Naive B cell (primary cell): ENCODE results near the gene CHCHD6. TPM values are rescaled to one million over a fixed set of nuclear protein-coding genes. Genes with fewer than 3 reads are reported as not detected.

Source experiments
- ATAC-seq, 2 donors: fragments of 150-1000 bp; cut with Tn5 transposase; 2 replicates each; pipeline ENCODE4 v1.10.0; 2021; ENCODE audit warnings: low read depth in 2 of 2, mild to moderate bottlenecking in 2 of 2, moderate library complexity in 2 of 2
- DNase-seq: peaks from one replicate; pipeline ENCODE4 v3.0.0; 2022
- H3K27ac Mint-ChIP-seq, 6 donors: one replicate each; pipeline ENCODE4 v1.8.0; 2020 to 2022; ENCODE audit warnings: mild to moderate bottlenecking in 6 of 6, mixed read lengths in 6 of 6, moderate library complexity in 5 of 6, inconsistent platforms in 2 of 6
- H3K27me3 Mint-ChIP-seq, 3 donors: one replicate each; pipeline ENCODE4 v1.8.0; 2021 to 2022; ENCODE audit warnings: mixed read lengths in 3 of 3, mild to moderate bottlenecking in 1 of 3
- H3K36me3 Mint-ChIP-seq, 2 donors: one replicate each; pipeline ENCODE4 v1.8.0; 2020 to 2022; ENCODE audit warnings: mixed read lengths in 2 of 2, inconsistent platforms in 1 of 2, mild to moderate bottlenecking in 1 of 2
- H3K4me1 Mint-ChIP-seq, 3 donors: one replicate each; pipeline ENCODE4 v1.8.0; 2020 to 2022; ENCODE audit warnings: mixed read lengths in 3 of 3, inconsistent platforms in 1 of 3, mild to moderate bottlenecking in 1 of 3, moderate library complexity in 1 of 3
- H3K4me3 Mint-ChIP-seq, 8 donors: one replicate each; pipeline ENCODE4 v1.8.0; 2020 to 2022; ENCODE audit warnings: mild to moderate bottlenecking in 8 of 8, mixed read lengths in 8 of 8, moderate library complexity in 8 of 8, inconsistent platforms in 2 of 8
- H3K9me3 Mint-ChIP-seq, 7 donors: one replicate each; pipeline ENCODE4 v1.8.0; 2020 to 2022; ENCODE audit warnings: mixed read lengths in 7 of 7, mild to moderate bottlenecking in 5 of 7, inconsistent platforms in 2 of 7, moderate library complexity in 1 of 7
- polyA plus RNA-seq, 6 donors: library from polyadenylated mRNA; unstranded; fragments of 300-500 nt; fragmentation: Illumina TruSeq; gene quantifications; one replicate each; pipeline ENCODE4 v1.2.3, GENCODE V29; 2021; ENCODE audit warnings: low read depth in 6 of 6

CHCHD6 gene
- polyA plus RNA-seq, 6 donors from 2014 or later = 8.7 to 16.3 (median 11.1) TPM

GRCh38 chr3:126817781-126818180 lies 113.7 kb downstream of the CHCHD6 start:
- Mint-ChIP-seq H3K27ac (peak overlapping the region in 1 of 6 donors; percentile 84), H3K4me1 (peaks cover 0 to 6% (median 5%) of the 10 kb centered on the region in 3 donors), H3K27me3 (no peaks in the 10 kb centered on the region), H3K4me3 (no peak overlapping the region), H3K36me3 (peaks cover 6 to 7% of the 10 kb centered on the region in 2 donors), H3K9me3 (peaks cover 0 to 10% (median 4%) of the 10 kb centered on the region in 7 donors)
- no peak for DNase-seq
- no peak for ATAC-seq

DNA sequence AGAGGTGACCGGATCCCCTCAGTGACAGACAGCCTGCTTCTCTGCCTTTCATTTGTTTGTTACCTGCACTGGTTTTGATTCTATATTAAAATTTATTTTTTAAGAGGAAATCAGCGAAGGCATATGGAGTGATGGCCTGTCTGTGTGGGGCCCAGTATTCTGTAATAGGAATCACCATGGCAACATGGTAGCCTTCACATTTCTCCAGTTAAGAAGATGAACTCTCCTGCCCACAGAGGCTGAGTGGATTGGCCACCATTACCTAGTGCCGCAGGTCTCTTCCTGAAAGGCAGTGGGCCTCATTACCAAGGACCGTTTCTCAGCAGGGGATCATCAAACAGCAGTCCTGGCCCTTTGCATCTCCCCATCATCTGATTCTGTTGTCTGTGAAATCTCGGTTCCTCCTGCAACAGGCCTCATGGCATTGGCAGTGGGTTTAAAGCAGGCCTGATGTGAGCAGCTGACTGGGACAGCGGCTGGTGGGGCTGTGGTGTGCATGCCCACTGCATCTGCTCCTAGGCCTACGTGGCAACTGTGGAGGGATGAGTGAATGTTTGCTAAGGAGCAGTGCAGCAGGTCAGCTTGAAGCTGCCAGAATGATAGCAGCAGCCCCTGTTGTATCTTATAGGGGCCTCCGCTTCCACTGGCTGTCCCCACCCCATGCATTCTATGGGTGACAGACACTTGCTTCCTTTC lies 114.5 kb downstream of the CHCHD6 start:
- Mint-ChIP-seq H3K4me1 (peaks cover 0 to 6% (median 5%) of the 10 kb centered on the region in 3 donors), H3K4me3 (no peak overlapping the region), H3K36me3 (peaks cover 6 to 7% of the 10 kb centered on the region in 2 donors), H3K9me3 (peaks cover 0 to 10% (median 4%) of the 10 kb centered on the region in 7 donors), H3K27me3 (no peaks in the 10 kb centered on the region), H3K27ac (peak overlapping the region in 1 of 6 donors; percentile 84)
- ATAC-seq (no peak), DNase-seq (no peak)

DNA sequence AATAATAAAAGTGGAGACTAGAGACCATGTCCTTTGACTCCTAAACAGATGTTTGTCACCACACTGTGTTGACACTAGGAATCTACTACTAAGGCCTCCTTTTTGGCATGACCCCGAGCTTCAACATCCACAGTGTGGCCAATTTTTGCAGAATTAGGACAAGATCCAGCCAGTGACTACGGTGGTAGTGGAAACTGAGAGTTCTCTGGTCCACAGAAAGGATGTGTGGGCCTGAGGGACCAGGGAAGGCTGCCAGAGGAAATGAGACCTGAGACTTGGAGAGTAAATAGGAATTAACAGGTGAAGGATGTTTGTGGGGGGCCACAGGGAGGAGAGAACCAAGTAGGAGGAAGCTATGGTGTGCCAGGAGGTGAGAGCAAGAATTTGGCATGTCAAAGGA lies 122.7 kb downstream of the CHCHD6 start:
- Mint-ChIP-seq H3K27ac (no peak overlapping the region), H3K4me3 (no peak overlapping the region), H3K36me3 (peaks cover 4% of the 10 kb centered on the region in 2 donors), H3K9me3 (peaks cover 0 to 6% (median under 1%) of the 10 kb centered on the region in 7 donors), H3K27me3 (no peaks in the 10 kb centered on the region), H3K4me1 (peaks cover 9 to 13% (median 11%) of the 10 kb centered on the region in 3 donors)
- DNase-seq (no peak), ATAC-seq (no peak)

DNA sequence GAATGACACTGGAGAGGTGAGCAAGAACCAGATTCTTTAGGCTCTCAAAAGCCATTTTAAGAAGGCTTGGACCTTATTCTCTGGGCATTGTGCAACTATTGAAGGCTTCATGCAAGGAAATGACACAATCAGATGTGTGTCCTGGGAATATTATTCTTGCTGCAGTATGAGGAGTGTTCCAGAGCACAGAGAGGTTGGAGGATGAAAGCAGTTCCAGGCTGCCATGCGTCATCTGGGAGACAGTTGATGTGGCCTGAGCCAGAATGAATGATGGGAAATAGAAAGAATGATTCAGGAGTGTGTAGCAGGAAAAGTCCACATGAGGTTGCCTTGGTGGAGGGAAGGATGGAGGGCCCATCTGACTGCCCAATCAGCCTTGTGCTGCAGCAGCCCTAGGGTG lies 123.1 kb downstream of the CHCHD6 start:
- ATAC-seq = no peak
- Mint-ChIP-seq H3K27me3 (no peaks in the 10 kb centered on the region), H3K27ac (no peak overlapping the region), H3K36me3 (no peaks in the 10 kb centered on the region), H3K4me1 (peaks cover 9 to 12% (median 11%) of the 10 kb centered on the region in 3 donors), H3K9me3 (peaks cover 0 to 2% (median 0%) of the 10 kb centered on the region in 7 donors), H3K4me3 (no peak overlapping the region)
- DNase-seq = no peak

DNA sequence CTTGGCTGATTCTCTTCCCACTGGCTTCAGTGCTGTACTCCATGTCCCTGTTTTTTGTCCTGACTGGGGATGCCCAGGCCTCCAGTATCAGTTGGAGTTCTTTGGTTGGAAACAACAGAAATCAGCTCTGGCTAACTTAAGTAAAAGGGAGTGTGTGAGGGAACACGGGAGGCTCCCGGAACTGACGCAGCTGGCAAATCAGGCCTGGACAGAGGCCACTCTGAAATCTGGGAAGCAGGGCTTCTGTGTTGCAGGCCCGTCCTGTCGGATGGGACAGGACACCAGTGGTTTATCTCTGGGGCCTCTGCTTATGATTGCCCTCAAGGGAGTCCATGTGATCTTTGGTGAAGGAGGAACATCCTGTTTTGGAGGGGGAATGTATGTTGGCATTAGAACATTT lies 124.3 kb downstream of the CHCHD6 start:
- Mint-ChIP-seq H3K9me3 (no peaks in the 10 kb centered on the region), H3K27me3 (no peaks in the 10 kb centered on the region), H3K27ac (peak overlapping the region in 1 of 6 donors; percentile 27), H3K4me3 (no peak overlapping the region), H3K4me1 (peaks cover 9 to 12% (median 11%) of the 10 kb centered on the region in 3 donors), H3K36me3 (no peaks in the 10 kb centered on the region)
- DNase-seq (no peak), ATAC-seq (no peak)

DNA sequence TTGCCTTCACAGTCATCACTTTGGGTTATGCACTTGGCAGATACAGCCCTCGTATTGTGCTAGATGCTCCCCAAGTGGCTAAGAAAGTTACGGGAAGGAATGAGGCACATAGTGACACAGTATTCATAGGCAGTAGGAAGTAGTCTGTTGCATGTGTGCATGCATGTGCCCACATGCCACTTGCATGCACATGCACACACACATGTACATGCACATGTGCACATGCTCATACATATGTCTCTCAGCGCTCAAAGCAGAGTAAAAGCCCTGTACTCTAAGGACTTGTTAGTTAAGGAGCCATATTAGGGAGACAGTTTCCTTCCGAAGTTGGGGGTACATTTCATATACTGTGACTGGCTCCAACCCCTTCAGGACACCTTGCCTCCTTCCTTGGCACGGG lies 128.9 kb downstream of the CHCHD6 start:
- H3K4me1 Mint-ChIP-seq = peaks cover 9 to 12% (median 11%) of the 10 kb centered on the region in 3 donors
- peaks cover 0 to 8% of the 10 kb centered on the region in 2 donors for H3K36me3 Mint-ChIP-seq
- DNase-seq (no peak), ATAC-seq (no peak)
- H3K9me3 Mint-ChIP-seq = no peaks in the 10 kb centered on the region
- no peak overlapping the region for H3K4me3 Mint-ChIP-seq
- H3K27ac Mint-ChIP-seq = no peak overlapping the region
- H3K27me3 Mint-ChIP-seq = no peaks in the 10 kb centered on the region

- peaks cover 0 to 12% of the 10 kb centered on the region in 2 donors for H3K36me3 Mint-ChIP-seq
- H3K4me3 Mint-ChIP-seq = no peak overlapping the region
- DNase-seq = no peak
- H3K27me3 Mint-ChIP-seq = no peaks in the 10 kb centered on the region
- H3K4me1 Mint-ChIP-seq = peaks cover 0 to 6% (median 0%) of the 10 kb centered on the region in 3 donors
- no peaks in the 10 kb centered on the region for H3K9me3 Mint-ChIP-seq
- ATAC-seq = no peak
- no peak overlapping the region for H3K27ac Mint-ChIP-seq
Measured at GRCh38 chr3:126834596-126835471, 130.8 kb downstream of the CHCHD6 start.

DNA sequence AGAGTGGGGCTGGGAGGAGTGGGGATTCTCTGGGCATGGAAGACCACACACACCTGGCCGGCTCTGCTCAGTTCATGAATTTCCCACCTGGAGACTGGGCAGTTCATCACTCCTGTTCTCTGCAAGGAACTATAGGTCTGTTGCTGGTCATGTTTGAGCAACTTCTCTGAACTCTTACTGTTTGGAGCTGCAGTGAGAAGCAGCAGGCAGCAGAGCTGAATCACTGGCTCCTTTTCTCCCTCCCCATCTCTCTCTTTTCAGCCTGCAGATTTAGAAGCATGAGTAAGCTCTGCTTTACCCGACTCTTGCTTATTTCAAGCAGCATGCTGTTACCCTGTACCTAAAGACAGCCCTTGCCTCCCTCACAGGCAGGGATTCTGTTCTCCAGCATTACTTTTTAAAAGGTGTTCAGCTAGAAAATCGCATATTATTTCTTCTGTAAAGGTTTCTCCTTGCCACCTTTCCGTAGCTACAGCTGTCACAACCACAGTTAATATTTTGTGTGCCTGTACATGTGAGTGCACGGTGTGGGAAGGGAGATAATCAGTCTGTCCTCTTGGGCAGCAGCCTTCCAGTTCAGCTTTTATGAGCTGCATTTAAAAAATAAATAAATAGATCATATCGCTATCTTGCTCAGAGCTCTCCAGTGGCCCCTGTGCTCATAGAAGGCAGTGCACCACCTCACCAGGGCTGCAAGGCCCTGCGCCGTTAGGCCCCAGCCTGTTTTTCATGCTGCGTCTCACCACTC lies 131.6 kb downstream of the CHCHD6 start:
- no peak overlapping the region for H3K27ac Mint-ChIP-seq
- DNase-seq (no peak), ATAC-seq (no peak)
- peaks cover 0 to 15% of the 10 kb centered on the region in 2 donors for H3K36me3 Mint-ChIP-seq
- H3K27me3 Mint-ChIP-seq = no peaks in the 10 kb centered on the region
- no peaks in the 10 kb centered on the region for H3K9me3 Mint-ChIP-seq
- peaks cover 0 to 6% (median 0%) of the 10 kb centered on the region in 3 donors for H3K4me1 Mint-ChIP-seq
- H3K4me3 Mint-ChIP-seq = no peak overlapping the region

GRCh38 chr3:126836220-126836860 lies 132.3 kb downstream of the CHCHD6 start:
- peaks cover 0 to 4% (median 0%) of the 10 kb centered on the region in 3 donors for H3K4me1 Mint-ChIP-seq
- H3K27ac Mint-ChIP-seq = no peak overlapping the region
- H3K36me3 Mint-ChIP-seq = peaks cover 0 to 15% of the 10 kb centered on the region in 2 donors
- no peak for DNase-seq
- H3K4me3 Mint-ChIP-seq = no peak overlapping the region
- no peaks in the 10 kb centered on the region for H3K27me3 Mint-ChIP-seq
- peaks cover 0 to 3% (median 0%) of the 10 kb centered on the region in 7 donors for H3K9me3 Mint-ChIP-seq
- no peak for ATAC-seq

- no peak for DNase-seq
- no peak overlapping the region for H3K4me3 Mint-ChIP-seq
- no peak overlapping the region for H3K27ac Mint-ChIP-seq
- ATAC-seq = no peak
- peaks cover 0 to 15% of the 10 kb centered on the region in 2 donors for H3K36me3 Mint-ChIP-seq
- H3K9me3 Mint-ChIP-seq = peaks cover 0 to 3% (median 0%) of the 10 kb centered on the region in 7 donors
- no peaks in the 10 kb centered on the region for H3K4me1 Mint-ChIP-seq
- no peaks in the 10 kb centered on the region for H3K27me3 Mint-ChIP-seq
Measured at GRCh38 chr3:126837773-126838172, 133.7 kb downstream of the CHCHD6 start.

- no peak overlapping the region for H3K27ac Mint-ChIP-seq
- no peaks in the 10 kb centered on the region for H3K36me3 Mint-ChIP-seq
- H3K9me3 Mint-ChIP-seq = peaks cover 0 to under 1% (median 0%) of the 10 kb centered on the region in 7 donors
- DNase-seq (no peak), ATAC-seq (no peak)
- H3K4me3 Mint-ChIP-seq = no peak overlapping the region
- H3K4me1 Mint-ChIP-seq = no peaks in the 10 kb centered on the region
- no peaks in the 10 kb centered on the region for H3K27me3 Mint-ChIP-seq
Measured at GRCh38 chr3:126845920-126846715, 142.1 kb downstream of the CHCHD6 start.

DNA sequence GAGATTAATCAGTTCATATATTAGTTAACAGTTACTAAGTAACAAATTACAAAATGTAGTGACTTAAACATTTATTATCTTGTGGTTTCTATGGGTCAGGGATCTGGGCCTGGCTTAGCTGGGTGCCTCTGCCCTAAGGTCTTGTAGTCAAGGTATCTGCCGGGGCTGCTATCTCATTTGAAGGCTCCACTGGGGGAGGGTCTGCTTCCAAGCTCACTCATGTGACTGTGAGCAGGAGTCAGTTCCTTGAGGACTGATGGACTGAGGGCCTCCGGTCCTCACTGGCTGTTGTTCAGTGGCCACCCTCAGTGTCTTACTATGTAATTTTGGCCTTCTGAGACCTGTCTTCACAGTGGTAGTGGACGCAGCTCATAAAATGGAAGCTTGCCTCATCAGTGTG lies 143.0 kb downstream of the CHCHD6 start:
- Mint-ChIP-seq H3K27ac (no peak overlapping the region), H3K27me3 (no peaks in the 10 kb centered on the region), H3K9me3 (no peaks in the 10 kb centered on the region), H3K4me3 (no peak overlapping the region), H3K4me1 (no peaks in the 10 kb centered on the region), H3K36me3 (no peaks in the 10 kb centered on the region)
- no peak for ATAC-seq
- no peak for DNase-seq
